Panc1 (cell line): ENCODE results near the gene VIM.

Source experiments
- POLR2AphosphoS5 ChIP-seq: IDR thresholded peaks from 2 replicates; pipeline ENCODE4 v1.6.1; 2012; ENCODE audit warnings: mild to moderate bottlenecking, low read depth, low read length, moderate library complexity
- TF ChIP-seq, protein P1 (sequence below): fragments of 450-650 bp; IDR thresholded peaks from 2 replicates; pipeline ENCODE4 v1.5.1; 2017; ENCODE audit warnings: mild to moderate bottlenecking

DNA sequence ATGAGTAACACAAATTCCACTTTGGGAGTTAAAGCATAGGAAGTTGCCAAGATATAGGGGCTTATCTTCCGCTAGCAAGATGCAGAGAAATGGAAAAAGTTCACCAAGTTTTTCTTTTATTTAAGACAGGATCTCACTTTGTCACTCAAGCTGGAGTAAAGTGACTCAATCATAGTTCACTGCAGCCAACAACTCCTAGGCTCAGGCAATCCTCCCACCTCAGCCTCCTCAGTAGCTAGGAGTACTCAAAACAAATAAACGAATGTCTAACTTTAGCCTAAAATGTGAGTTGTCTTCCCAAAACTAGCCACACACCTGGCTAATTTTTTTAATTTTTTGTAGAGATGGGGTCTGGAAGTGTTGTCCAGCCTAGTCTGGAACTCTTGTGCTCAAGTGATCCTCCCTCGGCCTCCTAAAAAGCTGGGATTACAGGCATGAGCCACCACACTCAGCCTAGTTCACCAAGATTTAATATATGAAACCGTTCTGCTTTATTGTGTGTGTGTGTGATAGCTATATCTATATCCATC, 9.9 kb downstream of the VIM start:
- no peak; the same call in 1 of the 2 replicates for TF ChIP-seq POLR2AphosphoS5
- TF ChIP-seq, protein P1, sequence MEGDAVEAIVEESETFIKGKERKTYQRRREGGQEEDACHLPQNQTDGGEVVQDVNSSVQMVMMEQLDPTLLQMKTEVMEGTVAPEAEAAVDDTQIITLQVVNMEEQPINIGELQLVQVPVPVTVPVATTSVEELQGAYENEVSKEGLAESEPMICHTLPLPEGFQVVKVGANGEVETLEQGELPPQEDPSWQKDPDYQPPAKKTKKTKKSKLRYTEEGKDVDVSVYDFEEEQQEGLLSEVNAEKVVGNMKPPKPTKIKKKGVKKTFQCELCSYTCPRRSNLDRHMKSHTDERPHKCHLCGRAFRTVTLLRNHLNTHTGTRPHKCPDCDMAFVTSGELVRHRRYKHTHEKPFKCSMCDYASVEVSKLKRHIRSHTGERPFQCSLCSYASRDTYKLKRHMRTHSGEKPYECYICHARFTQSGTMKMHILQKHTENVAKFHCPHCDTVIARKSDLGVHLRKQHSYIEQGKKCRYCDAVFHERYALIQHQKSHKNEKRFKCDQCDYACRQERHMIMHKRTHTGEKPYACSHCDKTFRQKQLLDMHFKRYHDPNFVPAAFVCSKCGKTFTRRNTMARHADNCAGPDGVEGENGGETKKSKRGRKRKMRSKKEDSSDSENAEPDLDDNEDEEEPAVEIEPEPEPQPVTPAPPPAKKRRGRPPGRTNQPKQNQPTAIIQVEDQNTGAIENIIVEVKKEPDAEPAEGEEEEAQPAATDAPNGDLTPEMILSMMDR, result no peak
